Activated CD8-positive, alpha-beta T cell treated with anti-CD3 and anti-CD28 coated beads, Interleukin-2, amount 10 ng/mL, durations not matched to agents 7 days and 5 days (primary cell): ENCODE results near the gene DAB1. TPM values are rescaled to one million over a fixed set of nuclear protein-coding genes. Genes with fewer than 3 reads are reported as not detected.
"Not testable (repeated sequence)": the region's sequence is repeated elsewhere in the genome, so short reads cannot be mapped to it uniquely, and the experiment has no call there.

Source experiments
- ATAC-seq: fragments of 150-1000 bp; cut with Tn5 transposase; one replicate; pipeline ENCODE4 v1.10.0; 2021; ENCODE audit warnings: moderate library complexity
- CTCF ChIA-PET: fragments of 350-600 bp; sonication (Branson Sonifier 250); formaldehyde crosslinking; loops from one replicate; lab custom pipeline; 2021; ENCODE audit warnings: antibody characterized with exemption; lab: Charles Lee
- POLR2A ChIA-PET: fragments of 350-600 bp; sonication (Branson Sonifier 250); formaldehyde crosslinking; loops from one replicate; lab custom pipeline; 2021; ENCODE audit warnings: antibody characterized with exemption; lab: Charles Lee
- DNase-seq: peaks from one replicate; pipeline ENCODE4 v3.0.0-alpha.2; 2020
- H3K27ac Mint-ChIP-seq: one replicate; pipeline ENCODE4 v1.8.0; 2021; ENCODE audit warnings: mild to moderate bottlenecking, mixed read lengths
- H3K27me3 Mint-ChIP-seq: one replicate; pipeline ENCODE4 v1.8.0; 2021; ENCODE audit warnings: low read depth, mixed read lengths
- H3K36me3 Mint-ChIP-seq: one replicate; pipeline ENCODE4 v1.8.0; 2021; ENCODE audit warnings: low read depth, mixed read lengths
- H3K4me1 Mint-ChIP-seq: one replicate; pipeline ENCODE4 v1.8.0; 2021; ENCODE audit warnings: low read depth, mixed read lengths
- H3K4me3 Mint-ChIP-seq: one replicate; pipeline ENCODE4 v1.8.0; 2021; ENCODE audit warnings: mild to moderate bottlenecking, mixed read lengths
- H3K9me3 Mint-ChIP-seq: one replicate; pipeline ENCODE4 v1.8.0; 2022; ENCODE audit warnings: mixed read lengths; ENCODE audit not compliant: insufficient read depth
- total RNA-seq, 2 experiments: library from RNA; stranded (reverse); gene quantifications; one replicate each; pipeline ENCODE4 v1.2.3, GENCODE V29; 2021

DAB1 gene
- total RNA-seq, 2 experiments from 2014 or later = 0.10 to 0.18 TPM

GRCh38 chr1:57348921-57349320 lies 74.9 kb downstream of the DAB1 start:
- no peak for DNase-seq
- POLR2A ChIA-PET = no interaction called here
- CTCF ChIA-PET = no interaction called here
- H3K36me3 Mint-ChIP-seq = no peaks in the 10 kb centered on the region
- H3K27me3 Mint-ChIP-seq = no peaks in the 10 kb centered on the region
- H3K4me3 Mint-ChIP-seq = no peak overlapping the region
- H3K4me1 Mint-ChIP-seq = no peaks in the 10 kb centered on the region
- ATAC-seq = no peak
- no peaks in the 10 kb centered on the region for H3K9me3 Mint-ChIP-seq
- no peak overlapping the region for H3K27ac Mint-ChIP-seq

- Mint-ChIP-seq H3K27ac (no peak overlapping the region), H3K4me3 (no peak overlapping the region), H3K9me3 (no peaks in the 10 kb centered on the region), H3K36me3 (no peaks in the 10 kb centered on the region), H3K4me1 (no peaks in the 10 kb centered on the region), H3K27me3 (no peaks in the 10 kb centered on the region)
- no peak for DNase-seq
- ChIA-PET CTCF (no interaction called here), POLR2A (no interaction called here)
- no peak for ATAC-seq
These were observed 77.9 kb downstream of the DAB1 start for GRCh38 chr1:57345916-57346315.

GRCh38 chr1:57344265-57344664 lies 79.6 kb downstream of the DAB1 start:
- ATAC-seq = no peak
- CTCF ChIA-PET = no interaction called here
- no peak for DNase-seq
- H3K36me3 Mint-ChIP-seq = no peaks in the 10 kb centered on the region
- POLR2A ChIA-PET = no interaction called here
- H3K27ac Mint-ChIP-seq = no peak overlapping the region
- H3K4me1 Mint-ChIP-seq = no peaks in the 10 kb centered on the region
- no peaks in the 10 kb centered on the region for H3K27me3 Mint-ChIP-seq
- no peak overlapping the region for H3K4me3 Mint-ChIP-seq
- H3K9me3 Mint-ChIP-seq = no peaks in the 10 kb centered on the region

DNA sequence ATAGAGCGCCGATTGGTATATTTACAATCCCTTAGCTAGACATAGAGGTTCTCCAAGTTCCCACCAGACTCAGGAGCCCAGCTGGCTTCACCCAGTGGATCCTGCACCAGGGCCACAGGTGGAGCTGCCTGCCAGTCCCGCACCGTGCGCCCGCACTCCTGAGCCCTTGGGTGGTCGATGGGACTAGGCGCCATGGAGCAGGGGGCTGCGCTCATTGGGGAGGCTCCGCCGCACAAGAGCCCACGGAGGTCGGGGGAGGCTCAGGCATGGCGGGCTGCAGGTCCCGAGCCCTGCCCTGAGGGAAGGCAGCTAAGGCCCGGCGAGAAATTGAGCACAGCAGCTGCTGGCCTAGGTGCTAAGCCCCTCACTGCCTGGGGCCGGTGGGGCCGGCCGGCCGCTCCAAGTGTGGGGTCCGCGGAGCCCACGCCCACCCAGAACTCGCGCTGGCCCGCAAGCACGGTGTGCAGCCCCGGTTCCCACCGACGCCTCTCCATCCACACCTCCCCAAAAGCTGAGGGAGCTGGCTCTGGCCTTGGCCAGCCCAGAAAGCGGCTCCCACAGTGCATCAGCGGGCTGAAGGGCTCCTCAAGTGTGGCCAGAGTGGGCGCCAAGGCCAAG lies 80.5 kb downstream of the DAB1 start:
- POLR2A ChIA-PET, H3K36me3 Mint-ChIP-seq, ATAC-seq, DNase-seq, H3K27me3 Mint-ChIP-seq, H3K4me3 Mint-ChIP-seq, H3K4me1 Mint-ChIP-seq, H3K27ac Mint-ChIP-seq, H3K9me3 Mint-ChIP-seq, CTCF ChIA-PET: not testable (repeated sequence)

GRCh38 chr1:57341721-57342120 lies 82.1 kb downstream of the DAB1 start:
- Mint-ChIP-seq H3K27me3 (no peaks in the 10 kb centered on the region), H3K27ac (no peak overlapping the region), H3K36me3 (no peaks in the 10 kb centered on the region), H3K9me3 (no peaks in the 10 kb centered on the region), H3K4me3 (no peak overlapping the region), H3K4me1 (no peaks in the 10 kb centered on the region)
- POLR2A ChIA-PET = no interaction called here
- DNase-seq (no peak), ATAC-seq (no peak)
- CTCF ChIA-PET = no interaction called here

DNA sequence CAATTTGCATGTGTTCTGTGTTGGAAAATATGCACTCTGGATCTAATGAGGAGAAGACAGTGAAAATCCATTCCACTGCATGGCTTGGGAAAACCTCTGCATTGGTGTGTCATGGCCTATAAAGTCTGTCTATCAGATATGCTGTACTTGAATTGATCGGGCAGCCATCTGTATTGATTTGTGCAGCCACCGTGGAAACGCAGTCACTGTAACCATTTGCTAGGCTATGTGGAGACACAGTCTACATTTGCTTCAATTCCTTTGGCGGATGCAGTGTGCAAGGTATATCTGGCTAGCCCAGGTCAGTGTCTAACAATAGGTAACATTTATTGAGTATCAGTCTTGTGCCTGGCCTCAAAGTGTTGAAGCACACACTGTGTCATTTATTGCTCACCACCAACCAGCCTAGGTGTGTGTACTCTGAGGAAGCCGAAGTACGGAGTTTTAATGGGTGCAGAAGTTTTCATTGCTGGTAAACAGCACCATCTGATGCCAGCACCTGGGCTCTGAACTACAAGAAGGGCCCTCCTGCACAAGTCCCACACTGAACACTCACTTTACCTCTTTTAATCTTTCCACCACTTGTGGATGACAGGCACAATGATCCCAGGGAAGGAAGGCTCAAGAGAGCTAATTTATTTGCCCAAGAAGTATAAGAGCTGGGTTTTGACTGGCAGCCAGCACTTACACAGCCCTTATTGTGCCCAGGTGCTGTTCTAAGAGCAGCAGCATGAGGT lies 83.4 kb downstream of the DAB1 start:
- CTCF ChIA-PET = no interaction called here
- H3K4me1 Mint-ChIP-seq = no peaks in the 10 kb centered on the region

GRCh38 chr1:57337623-57338022 lies 86.2 kb downstream of the DAB1 start:
- Mint-ChIP-seq H3K27me3 (no peaks in the 10 kb centered on the region), H3K9me3 (no peaks in the 10 kb centered on the region), H3K36me3 (no peaks in the 10 kb centered on the region), H3K4me1 (no peaks in the 10 kb centered on the region), H3K27ac (no peak overlapping the region), H3K4me3 (no peak overlapping the region)
- ATAC-seq = no peak
- ChIA-PET POLR2A (no interaction called here), CTCF (no interaction called here)
- no peak for DNase-seq

More for the DNA sequence above, 83.4 kb downstream of the DAB1 start:
- no peak for ATAC-seq
- Mint-ChIP-seq H3K27me3 (no peaks in the 10 kb centered on the region), H3K27ac (no peak overlapping the region), H3K4me3 (no peak overlapping the region), H3K36me3 (no peaks in the 10 kb centered on the region), H3K9me3 (no peaks in the 10 kb centered on the region)
- POLR2A ChIA-PET = no interaction called here
- no peak for DNase-seq

DNA sequence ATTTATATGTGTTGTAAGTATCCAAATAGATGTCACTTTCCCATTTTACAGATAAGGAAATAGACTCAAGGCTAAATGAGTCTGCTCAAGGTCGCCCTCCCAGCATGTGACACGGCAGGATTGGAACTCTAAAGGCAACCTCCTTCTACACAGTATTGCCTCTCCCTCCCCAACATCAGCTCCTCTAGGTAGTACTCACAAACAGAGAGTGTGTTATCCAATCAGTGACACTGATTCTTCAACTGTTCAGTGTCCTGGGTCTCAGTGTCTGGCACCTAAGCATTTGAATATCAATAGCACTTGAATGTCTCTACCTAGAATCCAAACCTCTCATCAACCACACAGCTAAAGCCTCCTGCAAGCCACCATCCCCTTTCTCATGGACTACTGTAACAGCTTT lies 87.1 kb downstream of the DAB1 start:
- Mint-ChIP-seq H3K27ac (no peak overlapping the region), H3K27me3 (no peaks in the 10 kb centered on the region), H3K4me1 (no peaks in the 10 kb centered on the region), H3K9me3 (no peaks in the 10 kb centered on the region), H3K36me3 (no peaks in the 10 kb centered on the region), H3K4me3 (no peak overlapping the region)
- no peak for DNase-seq
- ATAC-seq = no peak
- CTCF ChIA-PET = no interaction called here
- POLR2A ChIA-PET = no interaction called here

GRCh38 chr1:57331620-57332019 lies 92.2 kb downstream of the DAB1 start:
- H3K27ac Mint-ChIP-seq = no peak overlapping the region

GRCh38 chr1:57329937-57330336 lies 93.9 kb downstream of the DAB1 start:
- ATAC-seq (no peak), DNase-seq (no peak)
- Mint-ChIP-seq H3K27me3 (no peaks in the 10 kb centered on the region), H3K27ac (no peak overlapping the region), H3K4me3 (no peak overlapping the region), H3K9me3 (no peaks in the 10 kb centered on the region), H3K4me1 (no peaks in the 10 kb centered on the region), H3K36me3 (no peaks in the 10 kb centered on the region)
- POLR2A ChIA-PET = no interaction called here
- CTCF ChIA-PET = no interaction called here

More at GRCh38 chr1:57331620-57332019, 92.2 kb downstream of the DAB1 start:
- H3K36me3 Mint-ChIP-seq = no peaks in the 10 kb centered on the region
- no peaks in the 10 kb centered on the region for H3K27me3 Mint-ChIP-seq
- no peaks in the 10 kb centered on the region for H3K9me3 Mint-ChIP-seq
- CTCF ChIA-PET = no interaction called here
- POLR2A ChIA-PET = no interaction called here
- H3K4me3 Mint-ChIP-seq = no peak overlapping the region
- ATAC-seq = no peak
- DNase-seq = no peak
- no peaks in the 10 kb centered on the region for H3K4me1 Mint-ChIP-seq

DNA sequence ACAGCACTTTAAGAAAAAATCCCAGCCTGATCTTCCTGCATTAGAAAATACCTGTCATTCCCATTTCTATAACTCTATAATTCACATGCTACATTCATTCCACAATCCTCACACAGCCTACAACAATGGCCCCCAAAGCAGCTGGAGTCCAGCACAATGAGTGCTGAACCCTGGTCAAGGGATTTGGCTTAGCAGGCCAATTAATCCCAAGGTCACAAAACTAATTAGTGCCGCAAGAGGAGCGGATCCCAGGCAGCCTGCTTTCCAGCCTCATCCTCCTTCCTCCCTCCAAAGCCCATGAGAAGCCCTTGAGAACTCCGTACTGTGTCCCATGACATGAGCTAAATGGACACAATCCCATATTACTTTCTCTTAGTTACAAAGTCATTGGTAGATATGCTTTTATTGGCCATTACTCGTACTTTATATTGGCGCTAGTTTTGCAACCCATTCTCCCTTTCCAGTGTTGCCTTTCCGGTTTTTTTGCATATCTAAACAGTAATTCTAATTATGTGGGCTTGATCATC lies 94.8 kb downstream of the DAB1 start:
- DNase-seq (no peak), ATAC-seq (no peak)
- no peaks in the 10 kb centered on the region for H3K36me3 Mint-ChIP-seq
- no peaks in the 10 kb centered on the region for H3K9me3 Mint-ChIP-seq
- CTCF ChIA-PET = no interaction called here
- POLR2A ChIA-PET = no interaction called here
- H3K27ac Mint-ChIP-seq = no peak overlapping the region
- H3K4me3 Mint-ChIP-seq = no peak overlapping the region
- H3K27me3 Mint-ChIP-seq = no peaks in the 10 kb centered on the region
- H3K4me1 Mint-ChIP-seq = no peaks in the 10 kb centered on the region

GRCh38 chr1:57327946-57328345 lies 95.9 kb downstream of the DAB1 start:
- Mint-ChIP-seq H3K9me3 (no peaks in the 10 kb centered on the region), H3K4me3 (no peak overlapping the region), H3K36me3 (no peaks in the 10 kb centered on the region), H3K27ac (no peak overlapping the region), H3K27me3 (no peaks in the 10 kb centered on the region), H3K4me1 (no peaks in the 10 kb centered on the region)
- POLR2A ChIA-PET = no interaction called here
- ATAC-seq = no peak
- CTCF ChIA-PET = no interaction called here
- no peak for DNase-seq
